Central memory CD8-positive, alpha-beta T cell (primary cell): ENCODE measurements around the gene MAG.

Experiments
- ATAC-seq: fragments of 150-1000 bp; cut with Tn5 transposase; replicated peaks from 2 replicates; pipeline ENCODE4 v1.10.0; 2022; ENCODE audit warnings: mild to moderate bottlenecking, moderate FRiP score, moderate number of reproducible peaks; ENCODE audit not compliant: poor library complexity, severe bottlenecking; ENCODE audit errors: extremely low read depth
- DNase-seq, 2 donors: peaks; one replicate each; pipeline ENCODE4 v3.0.0; 2021; ENCODE audit warnings: low spot score in 2 of 2
- H3K27ac Mint-ChIP-seq: one replicate; pipeline ENCODE4 v1.8.0; 2022; ENCODE audit warnings: low read depth, mild to moderate bottlenecking, moderate library complexity, mixed read lengths
- H3K27me3 Mint-ChIP-seq: one replicate; pipeline ENCODE4 v1.8.0; 2022; ENCODE audit warnings: mixed read lengths
- H3K36me3 Mint-ChIP-seq: one replicate; pipeline ENCODE4 v1.8.0; 2022; ENCODE audit warnings: mild to moderate bottlenecking, moderate library complexity, mixed read lengths; ENCODE audit not compliant: insufficient read depth
- H3K4me1 Mint-ChIP-seq: one replicate; pipeline ENCODE4 v1.8.0; 2022; ENCODE audit warnings: mixed read lengths
- H3K4me3 Mint-ChIP-seq: one replicate; pipeline ENCODE4 v1.8.0; 2022; ENCODE audit warnings: mild to moderate bottlenecking, moderate library complexity, mixed read lengths
- H3K9me3 Mint-ChIP-seq: one replicate; pipeline ENCODE4 v1.8.0; 2022; ENCODE audit warnings: mixed read lengths

The MAG gene

DNA sequence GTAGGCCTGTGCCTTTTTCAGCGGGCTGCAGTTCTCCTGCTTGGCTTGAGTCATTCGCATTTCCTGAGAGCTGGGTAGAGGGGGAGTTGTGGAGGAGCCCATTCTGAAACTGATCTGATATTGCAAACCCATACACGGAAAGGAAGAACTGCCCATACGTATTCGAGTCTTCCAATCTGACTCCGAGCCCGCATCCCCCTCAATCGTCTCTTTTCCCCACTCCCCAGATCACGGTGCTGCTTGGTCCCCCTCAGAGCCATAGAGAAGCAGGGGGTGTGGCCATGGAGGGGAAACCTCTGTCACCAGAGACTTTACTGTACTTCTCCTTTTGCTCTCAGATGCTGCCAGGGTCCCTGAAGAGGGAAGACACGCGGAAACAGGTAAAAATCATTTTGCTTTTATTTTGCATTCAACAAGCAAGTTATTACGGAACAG lies 36.9 kb downstream of the MAG start, which contains the start of gene CD22:
Gene CD22, plus strand, starts transcription at position 337 of the 435 bp plus-strand sequence. CDS start 2,854 bp downstream, outside the sequence.
- Mint-ChIP-seq H3K27ac (no peak within 1 kb of the TSS), H3K4me3 (no peak within 1 kb of the TSS), H3K4me1 (no peaks in the 10 kb centered on the region), H3K27me3 (peaks cover 40% of the 10 kb centered on the region), H3K36me3 (peaks cover 2% of the 10 kb centered on the region), H3K9me3 (no peaks in the 10 kb centered on the region)
- DNase-seq: no peak
- ATAC-seq: no peak

DNA sequence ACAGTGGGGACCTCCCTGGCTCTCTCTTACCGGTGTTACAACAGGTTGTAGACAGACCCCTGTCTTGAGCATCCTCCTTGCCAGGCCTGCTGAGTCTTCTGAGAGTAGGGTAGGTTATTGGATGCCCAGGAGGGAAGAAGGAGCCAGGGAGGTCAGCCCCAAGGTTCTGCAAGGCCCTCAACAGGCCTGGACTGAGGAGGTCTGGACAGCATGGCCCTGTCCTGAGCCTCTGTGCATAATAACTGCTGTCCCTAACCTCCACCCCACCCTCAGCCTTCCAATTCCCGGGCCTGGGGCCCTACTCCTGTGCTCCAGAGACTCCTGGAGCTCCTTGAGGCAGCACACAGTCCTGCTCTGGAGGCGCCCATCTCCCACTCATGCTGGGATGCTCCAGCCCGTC lies 37.4 kb downstream of the MAG start:
- Mint-ChIP-seq H3K27me3 (peaks cover 45% of the 10 kb centered on the region), H3K36me3 (peaks cover 2% of the 10 kb centered on the region), H3K4me3 (no peak overlapping the region), H3K27ac (no peak overlapping the region), H3K4me1 (no peaks in the 10 kb centered on the region), H3K9me3 (no peaks in the 10 kb centered on the region)
- DNase-seq (no peak), ATAC-seq (no peak)

GRCh38 chr19:35330475-35330874 lies 38.5 kb downstream of the MAG start:
- Mint-ChIP-seq H3K27ac (no peak overlapping the region), H3K27me3 (peaks cover 56% of the 10 kb centered on the region), H3K36me3 (no peaks in the 10 kb centered on the region), H3K9me3 (no peaks in the 10 kb centered on the region), H3K4me1 (no peaks in the 10 kb centered on the region), H3K4me3 (no peak overlapping the region)
- ATAC-seq: no peak
- no peak for DNase-seq

DNA sequence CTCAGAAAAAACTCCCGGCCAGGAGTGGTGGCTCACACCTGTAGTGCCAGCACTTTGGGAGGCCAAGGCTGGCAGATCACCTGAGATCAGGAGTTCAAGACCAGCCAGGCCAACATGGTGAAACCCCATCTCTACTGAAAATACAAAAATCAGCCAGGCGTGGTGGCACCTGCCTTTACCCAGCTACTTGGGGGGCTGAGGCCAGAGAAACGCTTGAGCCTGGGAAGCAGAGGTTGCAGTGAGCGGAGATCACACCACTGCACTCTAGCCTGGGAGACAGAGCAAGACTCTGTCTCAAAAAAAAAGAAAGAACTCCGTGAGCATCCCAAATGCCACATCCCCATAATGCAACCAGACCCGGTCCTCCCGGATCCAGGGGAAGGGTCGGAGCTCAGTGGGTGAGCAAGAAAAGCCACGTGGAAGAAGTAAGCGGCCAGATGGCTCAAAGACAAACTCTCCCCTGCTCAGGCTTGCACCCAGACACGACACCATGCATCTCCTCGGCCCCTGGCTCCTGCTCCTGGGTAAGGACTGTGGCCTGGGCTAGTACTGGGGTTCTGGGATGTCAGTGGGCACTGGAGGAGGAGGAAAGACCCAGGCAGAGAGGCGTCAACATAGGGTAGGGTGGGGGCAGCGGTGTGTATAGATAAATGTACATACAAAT lies 39.7 kb downstream of the MAG start:
- Mint-ChIP-seq H3K4me1 (no peaks in the 10 kb centered on the region), H3K27me3 (peaks cover 63% of the 10 kb centered on the region), H3K36me3 (no peaks in the 10 kb centered on the region), H3K9me3 (no peaks in the 10 kb centered on the region), H3K4me3 (no peak overlapping the region), H3K27ac (no peak overlapping the region)
- no peak for ATAC-seq
- DNase-seq: no peak

GRCh38 chr19:35332817-35333216 lies 40.9 kb downstream of the MAG start:
- H3K27ac Mint-ChIP-seq: no peak overlapping the region
- ATAC-seq (peak; percentile 54), DNase-seq (no peak)
- H3K4me1 Mint-ChIP-seq: no peaks in the 10 kb centered on the region
- H3K27me3 Mint-ChIP-seq: peaks cover 75% of the 10 kb centered on the region
- peaks cover 3% of the 10 kb centered on the region for H3K36me3 Mint-ChIP-seq
- no peak overlapping the region for H3K4me3 Mint-ChIP-seq
- H3K9me3 Mint-ChIP-seq: no peaks in the 10 kb centered on the region

DNA sequence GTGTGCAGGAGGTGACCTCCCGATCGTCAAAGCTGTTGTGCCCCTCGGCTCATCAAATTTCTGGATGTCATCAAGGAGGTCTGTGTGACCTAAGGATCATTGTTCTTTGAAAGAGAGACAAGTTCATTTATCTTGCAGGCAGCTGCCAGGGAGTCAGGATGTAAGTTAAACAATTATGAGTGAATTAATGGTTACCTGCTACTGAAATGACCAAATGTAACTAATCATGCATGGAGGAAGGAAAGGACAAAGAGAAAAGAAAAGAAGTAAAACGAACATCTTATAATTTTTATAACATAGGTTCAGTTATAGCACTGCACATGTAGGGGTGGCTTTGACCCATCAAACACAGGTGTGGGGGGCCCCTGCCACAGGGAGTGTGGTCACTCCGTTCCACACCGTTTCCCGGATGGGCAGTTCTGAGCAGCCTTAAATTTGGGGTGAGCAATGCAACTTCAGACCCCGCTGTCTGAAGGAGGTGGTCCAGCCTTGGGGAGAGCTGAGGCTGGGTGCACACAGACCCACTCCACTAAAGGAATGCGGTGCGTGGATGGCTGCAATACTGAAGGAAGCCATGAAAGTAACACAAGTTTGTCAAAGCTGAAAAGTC lies 42.3 kb downstream of the MAG start:
- H3K36me3 Mint-ChIP-seq: peaks cover 3% of the 10 kb centered on the region
- H3K4me1 Mint-ChIP-seq: no peaks in the 10 kb centered on the region
- no peak overlapping the region for H3K4me3 Mint-ChIP-seq
- DNase-seq: no peak
- H3K9me3 Mint-ChIP-seq: no peaks in the 10 kb centered on the region
- no peak for ATAC-seq
- H3K27ac Mint-ChIP-seq: no peak overlapping the region
- H3K27me3 Mint-ChIP-seq: peaks cover 79% of the 10 kb centered on the region

DNA sequence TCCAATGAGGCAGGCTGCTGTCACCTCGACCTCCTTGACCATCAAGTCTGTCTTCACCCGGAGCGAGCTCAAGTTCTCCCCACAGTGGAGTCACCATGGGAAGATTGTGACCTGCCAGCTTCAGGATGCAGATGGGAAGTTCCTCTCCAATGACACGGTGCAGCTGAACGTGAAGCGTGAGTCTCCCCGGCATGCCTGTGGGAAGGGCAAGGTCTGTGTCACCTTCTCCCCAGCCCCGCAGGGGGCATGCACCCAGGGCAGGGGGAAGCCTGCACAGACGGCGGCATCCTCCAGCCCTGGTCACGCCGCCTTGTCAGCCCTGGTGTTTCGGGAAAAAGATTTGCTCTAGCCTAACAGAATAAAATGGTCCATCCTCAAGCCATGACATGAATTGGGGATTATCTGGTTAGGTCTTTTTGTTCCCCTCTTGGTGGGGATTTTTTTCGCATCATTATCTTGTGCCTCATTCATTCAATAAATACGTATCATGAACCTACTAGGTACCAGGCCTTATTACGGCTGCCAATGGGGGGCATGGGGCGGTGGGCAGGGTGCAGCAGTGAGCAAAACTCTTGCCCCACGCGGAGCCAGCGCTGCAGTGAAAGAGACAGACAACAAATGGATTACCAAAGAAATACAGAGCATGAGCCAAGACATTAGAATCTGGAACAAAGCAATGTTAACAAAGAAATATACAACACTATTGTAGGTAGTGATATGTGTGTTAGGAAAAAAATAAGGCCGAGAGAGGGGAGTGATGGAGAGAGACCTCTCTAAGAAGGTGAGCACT lies 44.4 kb downstream of the MAG start:
- no peak for DNase-seq
- Mint-ChIP-seq H3K36me3 (peaks cover 3% of the 10 kb centered on the region), H3K4me3 (no peak overlapping the region), H3K27me3 (peaks cover 64% of the 10 kb centered on the region), H3K4me1 (no peaks in the 10 kb centered on the region), H3K27ac (no peak overlapping the region), H3K9me3 (no peaks in the 10 kb centered on the region)
- ATAC-seq: no peak

- Mint-ChIP-seq H3K4me3 (no peak overlapping the region), H3K27me3 (peaks cover 59% of the 10 kb centered on the region), H3K36me3 (peaks cover 4% of the 10 kb centered on the region), H3K9me3 (no peaks in the 10 kb centered on the region), H3K4me1 (no peaks in the 10 kb centered on the region), H3K27ac (no peak overlapping the region)
- no peak for DNase-seq
- ATAC-seq: no peak
Observed at GRCh38 chr19:35337097-35337983, 45.4 kb downstream of the MAG start.

- no peak for ATAC-seq
- DNase-seq: no peak
- no peaks in the 10 kb centered on the region for H3K9me3 Mint-ChIP-seq
- peaks cover 4% of the 10 kb centered on the region for H3K36me3 Mint-ChIP-seq
- H3K4me3 Mint-ChIP-seq: no peak overlapping the region
- no peak overlapping the region for H3K27ac Mint-ChIP-seq
- peaks cover 59% of the 10 kb centered on the region for H3K27me3 Mint-ChIP-seq
- no peaks in the 10 kb centered on the region for H3K4me1 Mint-ChIP-seq
Observed at GRCh38 chr19:35337984-35338296, 46.0 kb downstream of the MAG start.

DNA sequence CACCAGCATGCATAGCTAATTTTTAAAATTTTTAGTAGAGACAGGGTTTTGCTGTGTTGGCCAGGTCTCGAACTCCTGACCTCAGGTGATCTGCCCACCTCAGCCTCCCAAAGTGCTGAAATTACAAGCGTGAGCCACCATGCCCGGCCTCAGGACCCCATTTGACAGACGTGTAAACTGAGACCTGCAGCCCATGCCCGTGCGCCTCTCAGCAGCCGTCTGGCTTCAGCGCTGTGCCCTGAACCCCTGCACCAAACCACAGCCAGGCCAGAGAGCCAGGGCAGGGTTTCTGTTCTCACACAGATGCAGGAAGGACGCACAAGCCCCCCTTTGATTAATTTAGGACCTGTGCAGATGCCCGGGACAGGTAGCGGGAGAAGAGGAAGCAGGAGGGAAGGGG lies 48.5 kb downstream of the MAG start:
- H3K36me3 Mint-ChIP-seq: peaks cover 4% of the 10 kb centered on the region
- DNase-seq: no peak
- ATAC-seq: no peak
- H3K27ac Mint-ChIP-seq: no peak overlapping the region
- no peaks in the 10 kb centered on the region for H3K9me3 Mint-ChIP-seq
- no peaks in the 10 kb centered on the region for H3K4me1 Mint-ChIP-seq
- peaks cover 46% of the 10 kb centered on the region for H3K27me3 Mint-ChIP-seq
- no peak overlapping the region for H3K4me3 Mint-ChIP-seq

DNA sequence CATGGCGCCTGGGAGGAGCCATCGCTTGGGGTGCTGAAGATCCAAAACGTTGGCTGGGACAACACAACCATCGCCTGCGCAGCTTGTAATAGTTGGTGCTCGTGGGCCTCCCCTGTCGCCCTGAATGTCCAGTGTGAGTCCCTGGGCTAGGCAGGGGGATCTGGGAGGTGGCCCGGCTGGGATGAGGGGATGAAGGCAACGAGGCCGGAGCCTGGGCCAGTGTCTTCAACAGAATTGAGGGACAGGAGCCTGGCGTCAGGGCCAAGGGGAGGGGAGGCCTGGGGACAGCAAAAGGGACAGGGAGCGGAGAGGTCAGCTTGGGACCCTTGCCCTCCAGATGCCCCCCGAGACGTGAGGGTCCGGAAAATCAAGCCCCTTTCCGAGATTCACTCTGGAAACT lies 49.0 kb downstream of the MAG start:
- no peak overlapping the region for H3K4me3 Mint-ChIP-seq
- ATAC-seq (no peak), DNase-seq (no peak)
- H3K27me3 Mint-ChIP-seq: peaks cover 46% of the 10 kb centered on the region
- no peak overlapping the region for H3K27ac Mint-ChIP-seq
- H3K4me1 Mint-ChIP-seq: no peaks in the 10 kb centered on the region
- H3K36me3 Mint-ChIP-seq: peaks cover 4% of the 10 kb centered on the region
- H3K9me3 Mint-ChIP-seq: no peaks in the 10 kb centered on the region

- peaks cover 51% of the 10 kb centered on the region for H3K27me3 Mint-ChIP-seq
- peaks cover 4% of the 10 kb centered on the region for H3K4me1 Mint-ChIP-seq
- no peaks in the 10 kb centered on the region for H3K9me3 Mint-ChIP-seq
- DNase-seq: no peak
- ATAC-seq: no peak
- H3K27ac Mint-ChIP-seq: no peak overlapping the region
- H3K36me3 Mint-ChIP-seq: peaks cover 8% of the 10 kb centered on the region
- H3K4me3 Mint-ChIP-seq: no peak overlapping the region
Observed at GRCh38 chr19:35341565-35342225, 49.7 kb downstream of the MAG start.
